SU-DHL-6 (cell line): ENCODE measurements around the gene ZXDC.

ENCODE experiments used
- CTCF ChIP-seq: fragments of 200-600 bp; sonication (generic); IDR thresholded peaks from one replicate; pipeline ENCODE4 v1.5.1; 2017; ENCODE audit warnings: antibody characterized with exemption, mild to moderate bottlenecking, low read length, moderate library complexity; ENCODE audit not compliant: insufficient read depth, poor library complexity, severe bottlenecking
- EZH2phosphoT487 ChIP-seq: fragments of 200-600 bp; sonication (generic), shearing (Covaris generic); conservative IDR thresholded peaks from 2 replicates; pipeline ENCODE4 v1.6.1; 2018; ENCODE audit warnings: mild to moderate bottlenecking, antibody characterized with exemption, low read length, moderate library complexity, mixed read lengths

- TF ChIP-seq CTCF, result no peak
- no peak for TF ChIP-seq EZH2phosphoT487
Observed at GRCh38 chr3:126393563-126393962, 82.1 kb downstream of the ZXDC start.
